HG03039 (cell line): Measurements from ENCODE around the gene CCDC12.
A peak's percentile ranks its signal among the peaks of the same experiment; 100 is the strongest.

Experiments
- ATAC-seq: cut with Tn5 transposase; IDR thresholded peaks from one replicate; pipeline ENCODE4 v1.9.1; 2021; ENCODE audit warnings: mild to moderate bottlenecking, moderate library complexity; ENCODE audit not compliant: unreplicated experiment

CCDC12 gene

GRCh38 chr3:46997453-46998091 is 21.0 kb upstream of the CCDC12 start:
- no peak for ATAC-seq

DNA sequence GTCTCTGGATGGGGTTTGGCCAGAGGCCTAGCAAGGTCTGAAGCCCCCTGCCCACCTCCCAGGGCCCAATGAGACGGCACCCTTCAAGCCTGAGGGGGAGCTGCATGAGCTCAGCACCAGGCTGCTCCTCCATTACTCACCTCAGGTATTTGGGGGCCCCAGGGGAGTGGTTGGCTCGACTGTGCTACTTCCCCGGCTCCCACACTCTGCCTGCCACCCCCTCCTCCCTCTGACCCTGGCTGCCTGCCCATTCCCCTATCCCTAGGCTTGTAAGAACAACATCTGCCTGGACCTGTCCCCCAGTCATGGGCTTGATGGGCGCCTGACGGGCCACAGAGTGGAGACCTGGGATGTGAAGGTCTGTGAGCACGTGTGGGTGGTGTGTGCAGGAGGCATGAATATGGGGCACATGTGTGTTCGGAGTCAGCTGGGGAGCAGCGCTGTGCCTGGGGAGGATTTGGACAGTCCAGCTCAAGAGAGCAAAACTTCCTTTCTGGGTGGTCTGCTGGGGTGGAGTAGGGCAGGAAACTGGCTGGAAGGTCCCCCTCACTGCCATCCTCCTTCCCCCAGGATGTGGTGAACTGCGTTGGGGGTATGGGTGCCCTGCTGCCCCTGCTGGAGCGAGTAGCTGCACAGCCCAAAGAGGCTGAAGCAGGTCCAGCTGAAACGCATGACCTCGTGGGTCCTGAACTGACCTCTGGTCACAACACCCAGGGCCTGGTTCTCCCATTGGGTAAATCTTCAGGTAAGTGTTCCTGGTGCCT is 20.3 kb upstream of the CCDC12 start:
- ATAC-seq, result no peak

- no peak for ATAC-seq
These were observed 19.5 kb upstream of the CCDC12 start for GRCh38 chr3:46995901-46996562.

- ATAC-seq, result no peak
These were observed 18.5 kb upstream of the CCDC12 start for GRCh38 chr3:46994801-46995731.

DNA sequence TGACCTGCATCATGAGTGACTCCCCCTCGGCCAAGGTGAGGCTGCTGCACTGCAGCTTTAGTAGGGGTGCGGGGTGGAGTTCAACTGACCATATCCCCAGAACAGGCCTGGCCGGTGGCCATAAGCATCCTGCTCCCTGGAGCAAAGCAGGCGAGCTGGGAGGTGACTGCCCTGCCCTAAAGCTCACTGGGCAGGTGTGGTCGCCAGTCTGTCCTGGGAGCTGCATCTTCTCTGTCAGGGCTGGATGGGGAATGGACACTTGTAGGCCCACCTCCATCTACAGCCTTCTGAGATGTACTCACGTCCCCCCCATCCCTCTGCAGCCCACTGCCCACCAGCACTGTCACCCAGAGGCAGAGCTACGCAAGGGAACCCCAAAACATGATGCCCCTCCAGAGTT is 17.4 kb upstream of the CCDC12 start:
- ATAC-seq, result no peak

- ATAC-seq, result no peak
These were observed 16.7 kb upstream of the CCDC12 start for GRCh38 chr3:46993292-46993691.

- no peak for ATAC-seq
These were observed 15.7 kb upstream of the CCDC12 start for GRCh38 chr3:46992231-46992630.

DNA sequence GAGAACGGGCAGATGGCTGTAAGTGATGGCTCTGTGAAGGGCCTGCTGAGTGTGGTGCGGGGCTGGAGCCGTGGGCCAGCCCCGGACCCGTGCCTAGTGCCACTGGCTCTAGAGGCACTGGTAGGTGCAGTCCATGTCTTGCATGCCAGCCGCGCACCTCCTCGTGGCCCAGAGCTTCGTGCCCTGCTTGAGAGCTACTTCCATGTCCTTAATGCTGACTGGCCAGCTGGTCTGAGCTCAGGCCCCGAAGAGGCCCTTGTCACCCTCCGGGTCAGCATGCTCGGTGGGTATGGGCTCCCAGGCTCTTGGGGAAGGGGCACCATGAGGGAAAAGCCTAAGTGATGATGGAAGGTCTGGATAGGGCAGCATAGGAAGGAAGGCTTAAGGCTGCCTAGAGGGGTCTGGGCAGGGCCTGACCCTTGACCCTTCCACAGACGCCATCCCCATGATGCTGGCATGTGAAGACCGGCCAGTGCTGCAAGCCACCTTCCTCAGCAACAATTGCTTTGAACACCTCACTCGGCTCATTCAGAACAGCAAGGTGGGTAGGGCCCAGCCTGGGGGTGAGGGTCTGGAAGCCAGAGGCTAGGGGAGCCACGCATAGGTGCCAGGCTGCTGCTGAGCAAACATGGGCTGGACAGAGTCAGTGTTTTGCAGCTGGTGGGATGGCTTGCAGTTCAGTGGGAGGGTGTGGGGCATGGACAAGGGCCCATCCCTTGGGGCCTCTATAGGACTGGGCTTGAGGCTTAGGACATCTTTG is 15.0 kb upstream of the CCDC12 start:
- ATAC-seq, result no peak

GRCh38 chr3:46990573-46991374 is 14.2 kb upstream of the CCDC12 start:
- no peak for ATAC-seq

GRCh38 chr3:46989146-46989810 is 12.7 kb upstream of the CCDC12 start:
- no peak for ATAC-seq

DNA sequence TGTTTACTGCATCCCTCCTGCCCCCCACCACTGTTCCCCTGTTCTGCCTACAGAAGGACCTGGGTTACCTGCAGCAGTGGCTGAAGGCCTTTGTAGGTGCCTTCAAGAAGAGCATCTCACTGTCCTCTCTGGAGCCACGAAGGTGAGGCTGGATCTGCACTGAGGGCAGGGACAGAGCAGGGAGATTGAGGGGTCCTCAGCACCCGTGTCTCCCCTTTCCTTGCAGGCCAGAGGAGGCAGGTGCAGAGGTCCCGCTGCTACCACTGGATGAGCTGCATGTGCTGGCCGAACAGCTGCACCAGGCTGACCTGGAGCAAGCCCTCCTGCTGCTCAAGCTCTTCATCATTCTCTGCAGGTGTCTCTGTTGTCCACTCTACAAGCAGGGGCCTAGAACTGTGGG is 12.1 kb upstream of the CCDC12 start:
- no peak for ATAC-seq

- peak; percentile 47 for ATAC-seq
These were observed 11.3 kb upstream of the CCDC12 start for GRCh38 chr3:46987743-46988401.

DNA sequence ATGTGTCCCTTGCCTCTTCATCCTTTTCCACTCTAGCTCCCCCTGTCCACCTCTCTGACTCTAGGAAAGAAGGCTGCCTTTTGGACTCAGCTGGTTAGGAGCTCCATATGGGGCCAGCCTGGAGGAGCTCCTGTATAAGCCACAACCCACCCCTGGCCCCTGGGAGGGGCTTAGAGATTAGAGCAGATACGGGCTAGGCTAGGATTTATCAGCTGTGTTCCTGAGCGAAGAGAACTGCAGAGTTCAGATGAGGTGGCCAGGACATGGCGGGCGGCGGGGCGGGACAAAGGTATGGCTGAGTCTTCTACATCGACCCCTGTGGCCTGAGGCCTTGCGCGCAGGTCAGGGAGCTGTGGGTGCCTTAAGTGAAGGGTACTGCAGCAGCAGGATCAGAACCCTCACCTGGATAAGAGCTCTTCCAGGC is 10.8 kb upstream of the CCDC12 start:
- no peak for ATAC-seq

GRCh38 chr3:46986782-46987310 is 10.3 kb upstream of the CCDC12 start:
- ATAC-seq, result no peak

DNA sequence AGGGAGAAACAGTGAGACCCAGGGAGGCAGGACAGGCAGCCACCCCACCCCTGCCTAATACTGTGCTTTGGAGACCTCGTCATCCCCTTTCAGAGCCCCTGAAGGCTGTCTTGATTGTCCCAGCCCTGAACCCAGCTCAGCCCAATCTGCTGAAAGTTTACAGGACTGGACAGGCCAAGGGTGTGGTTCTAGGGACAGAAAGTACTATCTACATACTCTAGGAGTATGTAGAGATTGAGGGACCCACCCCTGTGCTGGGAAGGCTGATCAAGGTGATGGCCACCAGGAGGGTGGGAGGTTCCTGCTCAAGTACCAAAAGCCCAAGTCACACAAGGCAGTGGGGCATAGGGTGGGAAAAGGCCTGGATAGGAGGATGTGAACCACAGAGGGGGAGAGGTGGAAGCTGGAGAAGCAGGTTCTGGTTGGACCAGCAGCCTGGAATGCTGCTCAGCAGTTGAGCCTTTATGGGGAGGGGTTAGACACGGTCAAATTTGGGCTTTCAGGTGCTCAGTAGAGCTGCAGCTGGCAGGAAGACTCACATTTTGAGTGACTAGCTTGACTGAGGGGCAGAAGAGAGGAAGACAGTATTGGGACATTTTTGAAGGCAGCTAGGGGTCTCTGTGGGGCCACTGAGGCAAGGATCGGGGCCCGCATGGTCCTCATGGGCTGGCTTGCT is 9.6 kb upstream of the CCDC12 start:
- ATAC-seq, result no peak

GRCh38 chr3:46985588-46985987 is 9.0 kb upstream of the CCDC12 start:
- ATAC-seq, result no peak

DNA sequence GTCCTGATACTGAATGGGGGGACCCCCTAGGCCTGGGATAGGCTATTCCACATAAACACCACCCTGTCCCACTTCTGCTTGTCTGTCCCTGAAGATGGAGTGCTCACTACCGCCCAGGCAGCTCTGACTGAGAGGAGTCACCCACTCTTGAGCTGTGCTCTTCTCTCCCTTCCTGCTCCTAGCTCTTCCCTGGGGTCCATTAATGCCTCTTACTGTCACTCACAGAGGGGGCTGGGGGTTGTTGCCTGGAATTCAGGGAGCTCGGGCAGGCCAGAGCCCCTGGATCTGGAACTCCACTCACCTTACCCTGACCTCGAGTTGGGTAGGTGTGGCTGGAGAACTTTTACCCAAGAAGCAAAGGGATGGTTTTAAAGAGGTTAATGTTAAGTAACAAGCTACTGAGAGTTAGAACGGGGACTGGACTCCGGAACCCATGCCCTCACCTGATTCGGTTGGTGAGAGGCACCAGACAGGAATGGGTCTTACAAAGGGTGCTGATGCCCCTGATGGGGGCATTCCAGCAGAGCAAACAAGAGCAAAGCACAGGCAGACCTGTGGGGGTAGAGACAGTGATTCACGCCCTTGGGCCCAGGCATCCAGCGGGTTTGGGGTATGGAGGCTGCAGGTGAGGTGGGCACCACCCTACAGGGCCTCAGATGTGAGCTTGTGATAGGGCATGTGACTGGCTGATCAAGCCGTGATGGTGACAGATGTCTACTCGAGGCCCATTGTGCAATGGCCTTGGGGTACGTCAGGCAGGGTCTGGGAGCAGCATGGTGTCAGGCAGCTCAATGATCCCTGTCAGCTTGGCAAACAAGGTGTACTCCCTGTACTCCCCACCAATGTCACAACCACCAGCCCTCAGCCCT is 8.3 kb upstream of the CCDC12 start:
- ATAC-seq, result no peak
